ENCODE data around the gene NEMP1.
"Not testable (repeated sequence)": the region's sequence is repeated elsewhere in the genome, so short reads cannot be mapped to it uniquely, and the experiment has no call there.

NEMP1 gene

DNA sequence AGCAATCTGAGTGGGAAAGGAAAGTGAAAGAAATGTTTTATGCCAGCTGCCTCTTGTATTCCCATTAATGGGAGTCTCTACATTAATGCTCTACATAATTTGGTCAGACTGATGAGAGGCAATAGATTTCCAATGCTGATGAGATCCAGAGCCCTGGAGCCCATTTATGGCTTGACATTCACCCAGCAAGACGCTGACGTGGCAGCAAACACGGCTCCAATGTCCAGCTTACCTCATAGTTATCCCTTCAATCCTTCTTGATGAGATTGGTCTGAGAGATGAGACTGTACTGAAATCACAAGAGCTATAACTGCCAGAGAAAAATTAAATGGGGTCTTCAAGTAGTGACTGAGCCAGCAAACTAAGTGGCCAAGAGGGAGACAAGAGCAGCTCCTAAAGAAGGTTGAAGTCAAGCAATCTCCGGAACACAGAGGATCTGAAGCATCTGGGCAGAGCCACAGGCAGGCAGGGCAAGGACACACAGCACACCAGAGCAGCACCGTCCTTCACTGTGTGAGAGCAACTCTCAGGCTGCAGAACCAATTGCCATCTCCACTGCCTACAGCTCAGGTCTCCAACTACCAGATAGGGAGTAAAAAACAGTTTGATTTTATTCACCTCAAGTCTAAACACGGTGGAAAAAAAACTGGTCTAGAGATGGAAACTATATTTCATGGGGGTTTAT, 21.4 kb downstream of the NEMP1 start:
- no peak for DNase-seq (ENCODE audit: low spot score)

DNA sequence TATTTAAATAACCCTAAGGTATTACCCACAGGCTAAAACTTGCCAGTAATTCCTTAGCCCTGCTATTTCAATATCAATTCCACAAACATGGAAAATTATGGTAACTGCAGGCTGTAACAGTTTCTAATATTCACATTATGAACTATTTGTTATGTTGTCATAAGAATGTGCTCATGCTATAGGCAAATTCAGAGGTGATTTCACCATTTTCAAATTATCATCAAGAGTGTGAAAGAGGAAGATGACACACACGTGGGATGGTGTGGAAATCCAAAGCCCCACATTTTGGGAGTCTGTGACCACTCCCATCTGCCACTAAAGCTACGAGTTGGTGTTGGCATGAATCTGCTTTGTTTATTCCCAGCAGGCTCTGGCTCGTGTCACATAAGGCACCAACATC, 22.8 kb downstream of the NEMP1 start:
- DNase-seq (ENCODE audit: low spot score) = no peak

DNA sequence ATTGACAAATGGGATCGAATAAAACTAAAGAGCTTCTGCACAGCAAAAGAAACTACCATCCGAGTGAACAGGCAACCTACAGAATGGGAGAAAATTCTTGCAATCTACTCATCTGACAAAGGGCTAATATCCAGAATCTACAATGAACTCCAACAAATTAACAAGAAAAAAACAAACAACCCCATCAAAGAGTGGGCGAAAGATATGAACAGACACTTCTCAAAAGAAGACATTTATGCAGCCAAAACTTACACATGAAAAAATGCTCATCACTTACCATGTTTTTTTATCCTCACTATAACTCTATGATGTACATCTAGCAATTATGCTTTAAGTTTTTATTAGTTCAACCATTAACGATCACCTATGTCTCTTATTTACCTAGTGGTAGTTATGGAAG, 24.7 kb downstream of the NEMP1 start:
- not testable (repeated sequence) for DNase-seq (ENCODE audit: low spot score)

DNA sequence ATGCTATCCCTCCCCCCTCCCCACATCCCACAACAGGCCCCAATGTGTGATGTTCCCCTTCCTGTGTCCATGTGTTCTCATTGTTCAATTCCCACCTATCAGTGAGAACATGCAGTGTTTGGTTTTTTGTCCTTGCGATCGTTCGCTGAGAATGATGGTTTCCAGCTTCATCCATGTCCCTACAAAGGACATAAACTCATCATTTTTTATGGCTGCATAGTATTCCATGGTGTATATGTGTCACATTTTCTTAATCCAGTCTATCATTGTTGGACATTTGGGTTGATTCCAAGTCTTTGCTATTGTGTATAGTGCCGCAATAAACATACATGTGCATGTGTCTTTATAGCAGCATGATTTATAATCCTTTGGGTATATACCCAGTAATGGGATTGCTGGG, 25.4 kb downstream of the NEMP1 start:
- not testable (repeated sequence) for DNase-seq (ENCODE audit: low spot score)

DNA sequence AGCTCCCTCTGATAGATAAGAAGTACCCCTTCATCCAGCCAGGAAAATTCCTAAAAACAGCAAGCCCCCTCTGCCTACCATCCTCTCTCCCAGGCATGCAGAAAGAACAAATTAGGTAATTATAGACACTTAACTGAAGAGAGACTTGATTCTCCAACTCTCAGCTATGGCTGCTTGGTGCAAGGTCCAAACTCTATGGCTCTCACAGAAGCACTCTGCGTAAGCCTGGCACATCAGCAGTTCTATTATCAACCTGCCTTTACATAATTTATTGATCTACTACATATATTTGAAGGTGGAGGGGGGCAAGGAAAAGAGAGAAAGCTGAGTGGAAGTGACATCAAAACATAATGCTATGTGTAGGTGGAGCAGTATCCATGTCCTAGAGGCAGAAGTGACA, 27.6 kb downstream of the NEMP1 start:
- no peak for DNase-seq (ENCODE audit: low spot score)

DNA sequence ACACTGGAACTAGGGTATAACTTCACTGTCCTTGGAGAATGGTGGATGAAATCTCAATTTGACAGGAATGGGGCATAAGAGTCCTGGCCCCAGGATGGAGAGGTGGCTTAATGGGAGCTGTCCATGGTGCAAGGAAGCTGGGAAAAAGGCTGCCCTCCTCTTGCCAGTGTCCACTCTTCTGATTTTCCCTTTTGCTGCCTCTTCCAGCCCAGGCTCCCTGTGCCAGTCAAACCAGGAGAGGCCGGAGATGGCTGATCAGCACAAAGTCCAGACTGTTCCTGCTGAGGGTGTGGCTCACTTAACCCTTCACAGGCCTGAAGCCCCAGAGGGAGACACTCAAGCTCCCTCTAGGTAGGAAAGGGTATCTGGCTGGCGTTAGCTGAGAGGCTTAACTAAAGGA, 28.7 kb downstream of the NEMP1 start, which contains the start of gene MYO1A:
MYO1A (minus strand) TSS at position 240 of the 400 bp plus-strand sequence. CDS start 1,806 bp downstream, outside the sequence.
- DNase-seq (ENCODE audit: low spot score) = no peak

DNA sequence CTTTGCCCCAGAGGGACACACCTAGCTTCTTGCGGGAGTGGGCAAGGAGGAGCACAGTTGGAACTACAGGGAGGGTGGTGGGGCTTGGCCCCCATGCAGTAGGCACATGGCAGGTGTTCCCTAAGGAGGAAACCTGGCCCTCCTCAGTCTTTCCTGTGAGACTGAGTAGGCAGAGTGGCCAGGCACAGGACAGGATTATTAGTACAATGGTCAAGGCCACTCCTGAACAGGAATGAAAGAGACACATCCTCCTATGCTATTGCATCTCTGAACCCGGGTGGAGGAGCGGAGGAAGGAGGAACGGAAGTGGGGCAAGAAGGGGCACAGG, 29.5 kb downstream of the NEMP1 start:
- DNase-seq (ENCODE audit: low spot score) = no peak

DNA sequence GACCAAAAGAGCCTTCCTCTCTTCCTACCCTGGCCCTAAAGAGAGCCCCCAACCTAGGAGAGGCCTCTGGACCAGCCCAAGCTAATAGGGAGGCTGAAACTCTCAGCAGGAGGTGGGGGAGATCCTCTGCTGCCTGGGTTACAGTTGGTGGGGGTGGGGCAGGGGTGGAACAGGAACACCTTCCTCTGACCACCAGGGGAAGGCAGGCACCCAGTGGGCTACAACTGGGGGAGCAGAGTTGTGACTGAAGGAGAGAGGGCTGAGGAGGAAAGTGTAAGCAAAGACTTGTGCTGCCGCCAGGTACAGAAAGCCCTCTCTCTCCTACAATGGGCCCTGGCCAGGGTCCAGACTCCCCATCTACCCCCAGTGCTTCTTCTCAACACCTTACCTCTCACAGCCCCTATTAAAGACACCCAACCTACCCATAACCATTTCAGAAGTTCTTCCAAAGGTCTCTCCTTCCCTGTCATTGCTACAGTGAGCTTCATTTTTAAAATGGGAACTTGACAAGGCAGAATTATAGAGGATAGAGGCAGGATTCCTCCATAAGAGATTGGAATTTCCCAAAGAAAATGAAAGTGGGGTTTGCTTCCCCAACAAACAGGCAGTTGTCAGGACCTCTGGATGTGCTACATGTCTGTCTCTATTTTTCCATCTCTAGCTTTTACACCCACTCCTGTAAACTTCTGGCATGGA, 30.0 kb downstream of the NEMP1 start:
- DNase-seq (ENCODE audit: low spot score) = no peak

DNA sequence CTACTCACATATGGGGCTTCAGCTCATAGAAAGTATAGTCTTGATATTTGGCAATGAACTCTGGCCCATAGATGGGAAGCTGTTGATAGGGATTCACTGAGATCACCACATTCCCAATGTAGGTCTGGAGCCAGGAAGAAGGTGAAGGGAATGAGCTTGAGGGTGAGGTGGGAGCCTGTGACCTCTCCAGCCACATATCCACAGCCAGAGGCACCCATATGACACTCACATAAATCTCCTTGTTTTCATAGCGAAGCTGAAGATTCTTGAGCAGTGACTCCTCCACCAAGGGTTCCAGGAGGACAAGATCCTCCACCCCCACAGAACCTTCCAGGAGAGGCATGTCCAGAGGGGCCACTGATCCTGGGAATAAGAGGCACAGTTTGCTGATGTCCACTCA, 30.6 kb downstream of the NEMP1 start:
- DNase-seq (ENCODE audit: low spot score) = no peak

DNA sequence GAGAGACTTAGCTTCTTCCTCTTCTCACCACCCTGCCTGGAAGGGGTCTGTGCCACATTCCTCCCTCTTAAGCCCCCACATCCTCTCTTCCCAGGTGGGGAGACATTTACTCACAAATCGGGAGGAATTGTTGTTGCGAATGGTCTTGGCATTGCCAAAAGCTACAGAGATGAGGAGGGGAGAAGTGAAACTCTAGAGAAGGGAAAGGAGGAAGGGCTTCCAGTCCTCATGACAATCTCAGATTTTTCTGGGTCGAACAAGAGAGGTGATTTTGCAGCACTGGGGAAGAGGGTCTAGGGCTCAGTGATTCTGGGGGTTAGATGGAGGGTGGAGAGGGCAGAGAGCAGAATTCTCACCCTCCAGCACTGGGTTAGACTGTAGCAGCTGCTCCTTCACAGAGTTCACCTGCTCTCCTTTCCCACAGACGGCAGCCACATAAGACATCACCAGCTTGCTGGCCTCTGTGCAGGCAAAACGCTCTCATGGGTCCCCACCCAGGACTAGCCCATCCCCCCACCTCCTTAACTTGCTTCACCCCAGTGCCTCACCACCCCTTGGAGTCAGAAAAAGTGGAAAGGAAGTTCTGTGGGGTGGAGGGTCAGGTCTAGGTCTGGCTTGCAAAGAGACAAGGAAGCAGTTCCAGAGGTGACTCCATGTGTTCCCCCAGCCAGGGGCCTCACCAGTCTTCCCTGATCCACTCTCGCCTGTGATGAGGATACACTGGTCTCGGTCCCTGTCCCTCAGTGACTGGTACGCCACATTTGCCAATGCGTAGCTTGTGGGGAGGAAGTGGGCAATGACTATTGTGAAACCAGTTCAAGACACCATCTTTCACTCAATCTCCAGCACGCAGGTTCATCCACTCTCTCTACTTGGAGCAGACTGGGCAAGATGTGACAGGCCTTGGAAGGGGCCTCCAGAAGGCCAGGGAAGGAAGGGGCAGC, 31.4 kb downstream of the NEMP1 start:
- DNase-seq (ENCODE audit: low spot score) = no peak

DNA sequence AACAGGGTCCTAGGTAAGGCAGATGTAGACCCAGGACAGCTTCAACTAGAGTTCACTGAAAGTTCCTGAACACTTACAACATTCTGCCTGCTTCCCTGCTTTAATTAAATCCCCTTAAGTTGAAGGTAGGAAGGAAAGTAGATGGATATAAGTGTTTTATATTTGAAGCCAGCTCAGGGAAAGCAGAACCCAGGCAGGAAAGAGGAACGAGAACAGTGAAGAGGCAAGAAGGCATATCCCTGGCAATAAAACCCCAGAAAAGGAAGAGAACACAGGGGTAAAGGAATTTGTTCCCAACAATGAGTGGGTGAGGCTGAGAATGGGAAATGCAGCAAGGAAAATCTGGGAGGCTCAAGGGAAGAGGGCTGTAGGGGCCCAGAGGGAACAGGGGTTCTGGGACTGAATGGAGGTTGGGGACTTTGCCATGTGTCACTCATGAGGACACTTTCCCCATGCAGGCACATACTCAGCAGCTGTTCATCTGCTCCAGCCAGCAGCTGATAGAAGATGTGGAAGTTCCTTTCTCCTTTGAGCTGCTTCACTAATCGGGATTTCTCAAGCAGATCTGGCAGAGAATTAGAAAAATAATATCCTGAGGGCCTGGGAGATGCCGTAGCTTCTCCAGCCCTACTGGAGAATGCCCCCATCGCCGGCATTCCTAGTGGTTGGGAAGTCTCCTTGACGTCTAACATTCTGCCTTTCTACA, 32.4 kb downstream of the NEMP1 start:
- DNase-seq (ENCODE audit: low spot score) = no peak

DNA sequence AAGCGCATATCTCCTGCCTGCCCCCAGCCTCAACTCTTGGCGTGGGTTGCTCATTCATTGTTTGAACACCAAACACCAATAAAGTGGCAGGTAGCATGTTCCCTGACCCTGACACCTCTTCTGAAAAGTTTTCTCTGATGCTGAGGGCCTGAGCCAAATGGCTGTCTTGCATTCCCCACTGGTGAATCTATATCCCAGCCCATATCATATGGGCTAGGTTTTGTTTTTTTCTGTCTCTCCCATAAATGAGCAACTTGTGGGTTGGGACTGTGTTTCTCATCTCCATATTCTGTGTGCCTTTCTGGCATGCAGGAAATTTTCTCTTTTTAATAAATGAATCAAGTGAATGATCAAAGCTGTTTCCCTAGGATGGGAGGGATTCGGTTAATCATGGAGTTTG, 33.7 kb downstream of the NEMP1 start:
- no peak for DNase-seq (ENCODE audit: low spot score)

DNA sequence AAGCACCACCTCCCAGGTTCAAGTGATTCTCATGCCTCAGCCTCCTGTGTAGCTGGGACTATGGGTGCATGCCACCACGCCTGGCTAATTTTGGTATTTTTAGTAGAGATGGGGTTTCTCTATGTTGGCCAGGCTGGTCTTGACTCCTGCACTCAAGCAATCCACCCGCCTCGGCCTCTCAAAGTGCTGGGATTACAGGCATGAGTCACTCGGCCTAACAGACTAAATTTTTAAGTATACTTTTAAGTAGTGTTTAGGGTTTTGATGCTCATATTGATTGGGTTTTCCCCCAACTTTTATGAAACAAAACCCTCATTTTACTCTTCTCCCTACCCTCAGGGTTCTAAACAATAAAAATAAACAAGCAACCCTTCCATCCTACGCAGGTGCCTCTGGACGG, 34.1 kb downstream of the NEMP1 start:
- no peak for DNase-seq (ENCODE audit: low spot score)

DNA sequence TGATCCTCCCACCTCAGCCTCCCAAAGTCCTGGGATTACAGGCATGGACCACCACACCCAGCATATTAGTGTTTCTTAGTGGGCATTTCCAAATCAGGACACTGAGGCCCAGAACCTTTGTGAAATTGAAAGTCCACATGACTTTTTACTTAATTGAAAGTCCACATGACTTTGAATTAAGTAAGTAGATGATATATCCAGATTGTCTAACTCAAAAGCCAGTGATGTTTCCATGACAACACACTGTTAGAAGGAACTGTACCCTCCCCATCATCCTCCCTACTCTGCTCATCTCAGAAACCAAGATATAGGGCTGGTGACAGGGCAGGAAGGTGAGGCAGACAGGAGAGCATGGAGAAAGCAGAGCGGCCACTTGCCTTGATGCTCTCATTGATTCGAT, 35.9 kb downstream of the NEMP1 start:
- no peak for DNase-seq (ENCODE audit: low spot score)

DNA sequence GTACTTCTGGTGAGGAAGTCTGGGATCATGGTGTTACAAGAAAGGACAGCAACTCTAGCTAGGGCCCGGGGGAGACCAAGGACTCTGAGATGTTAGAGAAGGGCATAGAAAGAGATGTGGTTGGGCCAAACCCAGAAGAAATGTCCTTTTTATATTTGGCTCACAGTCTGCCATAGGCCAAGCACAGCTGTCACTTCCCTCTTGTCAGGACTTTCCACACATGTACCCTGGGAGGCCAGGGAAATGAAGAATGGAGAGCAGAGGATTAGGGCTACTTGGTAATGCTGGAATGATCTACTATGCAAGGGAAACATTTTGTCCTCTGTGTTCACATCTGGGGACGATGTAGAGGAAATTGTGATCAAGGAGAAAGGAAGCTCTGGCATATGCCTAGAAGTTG, 37.8 kb downstream of the NEMP1 start:
- DNase-seq (ENCODE audit: low spot score) = no peak

DNA sequence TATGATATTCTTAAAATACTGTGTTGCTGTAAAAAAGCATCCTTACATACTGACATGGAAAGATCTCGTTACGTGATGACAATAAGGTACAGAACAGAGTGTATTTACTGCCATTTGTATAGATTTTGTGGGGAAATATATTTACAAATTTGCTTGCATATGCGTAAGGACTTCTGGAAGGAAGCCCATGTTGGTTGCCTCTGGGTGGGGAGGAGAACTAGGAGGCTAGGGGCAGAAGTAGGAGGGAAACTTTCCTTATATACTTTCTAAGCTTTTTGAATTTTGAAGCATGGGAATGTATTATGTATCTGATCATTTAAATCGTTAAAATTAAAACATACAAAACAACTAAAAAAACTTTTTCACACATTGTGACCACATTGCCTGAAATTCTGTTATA, 38.4 kb downstream of the NEMP1 start:
- no peak for DNase-seq (ENCODE audit: low spot score)

DNA sequence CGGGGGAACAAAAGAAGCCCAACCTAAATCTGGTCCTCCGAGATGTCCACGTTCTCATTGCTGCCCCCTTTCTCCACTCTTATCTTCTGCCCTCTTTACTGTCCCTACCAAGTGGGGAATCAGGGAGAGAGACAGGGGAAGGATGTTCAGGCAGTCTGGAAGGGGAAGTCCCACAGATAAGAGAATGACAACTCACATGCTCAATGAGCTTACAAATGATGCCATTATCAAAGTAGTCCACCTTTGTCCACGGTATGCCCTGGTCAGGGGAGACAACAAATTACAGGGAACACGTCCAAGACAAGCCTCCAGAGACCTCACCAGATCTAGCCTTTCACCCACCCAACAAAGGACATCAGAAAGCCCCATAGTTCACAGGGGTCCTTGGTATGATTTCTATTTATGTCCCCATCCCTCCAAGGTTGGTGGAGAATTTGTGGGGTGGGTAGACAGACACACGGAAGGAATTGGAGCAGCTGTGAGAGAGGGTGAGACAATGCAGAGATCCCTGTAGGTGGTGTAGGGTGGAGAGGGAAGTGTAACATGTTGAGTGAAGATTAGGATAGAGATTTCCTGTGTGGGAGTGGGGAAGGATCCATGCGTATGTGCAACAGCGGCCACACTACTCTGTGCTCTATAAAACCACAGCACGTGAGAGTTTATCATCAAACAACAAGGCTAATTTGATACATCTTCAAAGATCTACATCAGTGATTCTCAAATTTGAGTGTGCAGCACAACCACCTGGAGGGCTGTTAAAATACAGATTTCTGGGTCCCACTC, 39.4 kb downstream of the NEMP1 start:
- no peak for DNase-seq (ENCODE audit: low spot score)

DNA sequence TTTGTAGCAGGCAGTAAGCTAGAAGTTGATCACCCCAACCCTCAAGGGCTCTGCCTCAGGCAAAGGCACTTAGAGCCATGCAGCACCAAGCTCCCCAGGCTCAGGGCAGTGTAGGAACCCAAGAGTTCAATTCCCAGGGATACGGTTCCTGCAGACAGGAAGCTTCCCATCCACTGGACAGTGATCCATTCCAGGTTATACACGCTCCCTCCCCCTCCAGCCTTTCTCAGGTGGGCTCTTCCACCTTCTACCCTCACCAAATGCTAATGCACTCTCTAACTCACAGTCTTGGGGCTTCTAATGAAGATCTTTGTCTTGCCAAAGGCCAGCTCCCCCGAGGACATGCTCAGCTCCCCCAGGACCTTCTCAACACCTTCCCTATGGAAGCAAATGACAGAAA, 41.3 kb downstream of the NEMP1 start:
- no peak for DNase-seq (ENCODE audit: low spot score)

DNA sequence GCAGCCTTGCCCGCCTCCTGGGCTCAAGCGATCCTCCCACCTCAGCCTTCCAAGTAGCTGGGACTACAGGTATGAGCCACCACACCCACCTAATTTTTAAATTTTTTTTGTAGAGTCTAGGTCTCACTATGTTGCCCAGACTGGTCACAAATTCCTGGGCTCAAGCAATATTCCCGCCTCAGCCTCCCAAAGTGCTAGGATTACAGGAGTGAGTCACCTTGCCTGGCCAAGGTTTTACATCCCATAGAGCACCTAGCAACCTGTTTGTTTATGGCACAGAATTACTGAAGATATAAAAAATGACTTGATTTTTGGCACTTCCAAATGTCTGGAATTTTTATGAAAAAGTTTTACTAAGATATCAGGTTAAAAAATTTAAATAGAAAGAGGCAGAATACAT, 45.2 kb downstream of the NEMP1 start:
- no peak for DNase-seq (ENCODE audit: low spot score)

DNA sequence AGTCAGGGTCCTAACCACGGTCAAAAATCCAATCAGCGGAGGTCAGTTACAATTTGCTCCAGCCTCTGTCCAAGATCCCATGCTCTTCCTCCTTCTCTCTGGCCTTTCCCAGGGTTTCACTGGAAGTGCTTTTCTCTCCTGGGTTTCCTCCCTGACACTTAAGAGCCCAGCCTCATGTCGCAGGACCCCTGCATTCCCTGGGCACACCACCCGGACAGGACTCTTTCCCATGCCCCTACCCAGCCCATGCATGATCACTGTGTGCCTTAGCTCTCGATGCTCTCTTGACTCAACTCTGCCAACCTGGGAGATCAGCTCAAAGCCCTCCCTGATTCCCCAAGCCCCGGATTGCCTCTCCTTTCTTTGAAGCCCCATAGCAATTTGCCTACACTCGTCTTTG, 46.8 kb downstream of the NEMP1 start:
- DNase-seq (ENCODE audit: low spot score) = no peak

DNA sequence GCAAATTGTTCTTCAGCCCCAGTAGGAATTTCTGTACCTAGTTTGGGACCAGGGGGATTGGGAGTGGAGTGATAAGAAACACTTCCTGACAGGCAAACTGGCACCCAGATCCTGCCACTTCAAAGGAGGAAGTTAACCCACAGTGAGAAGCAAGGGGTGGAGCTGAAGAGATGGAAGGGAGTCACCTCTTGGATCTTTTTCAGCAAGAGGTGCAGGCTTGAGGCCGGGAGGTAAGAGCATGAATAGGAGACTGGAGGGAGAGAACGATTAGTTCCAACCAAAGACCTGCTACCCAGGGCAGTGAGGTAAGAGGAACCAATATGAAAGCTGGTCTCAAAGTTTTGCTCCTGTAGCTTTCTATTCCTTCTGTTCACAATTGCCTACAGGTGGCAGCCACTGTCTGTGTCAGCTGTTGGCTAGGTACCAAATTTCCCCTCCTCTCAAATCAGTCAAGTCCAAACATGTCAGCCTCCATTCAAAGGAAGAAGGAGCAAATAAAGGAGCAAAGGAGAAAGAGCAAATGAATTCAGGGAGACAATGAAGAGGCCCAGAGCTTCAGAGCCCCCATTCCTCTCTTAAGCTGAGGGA, 47.4 kb downstream of the NEMP1 start:
- no peak for DNase-seq (ENCODE audit: low spot score)

Data from SK-N-DZ (cell line).